Trophoblast cell (in vitro differentiated cells and primary cell): ENCODE data around the gene PDE4D.

ENCODE experiments used
- DNase-seq, 2 donors: peaks; one replicate each; pipeline ENCODE4 v3.0.0-alpha.2; 2016
- H2AFZ ChIP-seq: 2 replicates; pipeline ENCODE4 v1.6.1; 2013; ENCODE audit warnings: low read length, moderate library complexity, mild to moderate bottlenecking; ENCODE audit not compliant: insufficient read depth, poor library complexity
- H2AK5ac ChIP-seq: 2 replicates; pipeline ENCODE4 v1.6.1; 2013; ENCODE audit warnings: mild to moderate bottlenecking, low read length
- H2BK120ac ChIP-seq: 2 replicates; pipeline ENCODE4 v1.6.1; 2013; ENCODE audit warnings: low read length, mild to moderate bottlenecking, moderate library complexity; ENCODE audit not compliant: insufficient read depth, poor library complexity
- H2BK12ac ChIP-seq: 2 replicates; pipeline ENCODE4 v1.6.1; 2013; ENCODE audit warnings: mild to moderate bottlenecking, low read length, moderate library complexity
- H2BK5ac ChIP-seq: 2 replicates; pipeline ENCODE4 v1.6.1; 2013; ENCODE audit warnings: low read length, low read depth, moderate library complexity, mild to moderate bottlenecking; ENCODE audit not compliant: poor library complexity
- H3K14ac ChIP-seq: 2 replicates; pipeline ENCODE4 v1.6.1; 2013; ENCODE audit warnings: mild to moderate bottlenecking, low read length
- H3K18ac ChIP-seq: 2 replicates; pipeline ENCODE4 v1.6.1; 2013; ENCODE audit warnings: mild to moderate bottlenecking, low read length
- H3K23ac ChIP-seq: 2 replicates; pipeline ENCODE4 v1.6.1; 2013; ENCODE audit warnings: low read length
- H3K27ac ChIP-seq: 2 replicates; pipeline ENCODE4 v1.5.1; 2013; ENCODE audit warnings: low read depth, mild to moderate bottlenecking, inconsistent platforms, low read length, moderate library complexity
- H3K27me3 ChIP-seq: 2 replicates; pipeline ENCODE4 v1.6.1; 2013; ENCODE audit warnings: inconsistent platforms, mild to moderate bottlenecking, low read length, moderate library complexity; ENCODE audit not compliant: insufficient read depth
- H3K36me3 ChIP-seq, 2 experiments: 1 replicate in 1 of 2; 2 replicates in 1 of 2; pipeline ENCODE4 v1.6.1; 2013; ENCODE audit warnings: low read length in 2 of 2, mild to moderate bottlenecking in 2 of 2, moderate library complexity in 1 of 2; ENCODE audit not compliant: insufficient read depth in 2 of 2, control insufficient read depth in 1 of 2
- H3K4ac ChIP-seq: 2 replicates; pipeline ENCODE4 v1.6.1; 2013; ENCODE audit warnings: low read depth, mild to moderate bottlenecking, low read length, moderate library complexity
- H3K4me1 ChIP-seq, 2 experiments: 1 replicate in 1 of 2; 2 replicates in 1 of 2; pipeline ENCODE4 v1.6.1; 2013; ENCODE audit warnings: low read length in 2 of 2, mild to moderate bottlenecking in 2 of 2, moderate library complexity in 1 of 2; ENCODE audit not compliant: insufficient read depth in 2 of 2, control insufficient read depth in 1 of 2
- H3K4me2 ChIP-seq: 2 replicates; pipeline ENCODE4 v1.6.1; 2013; ENCODE audit warnings: inconsistent platforms, mild to moderate bottlenecking, low read length, moderate library complexity
- H3K4me3 ChIP-seq: 2 replicates; pipeline ENCODE4 v1.5.1; 2013; ENCODE audit warnings: mild to moderate bottlenecking, low read depth, low read length, inconsistent platforms
- H3K79me1 ChIP-seq: one replicate; pipeline ENCODE4 v1.6.1; 2013; ENCODE audit warnings: low read length
- H3K79me2 ChIP-seq: 2 replicates; pipeline ENCODE4 v1.6.1; 2013; ENCODE audit warnings: low read length, mild to moderate bottlenecking; ENCODE audit not compliant: control insufficient read depth, insufficient read depth, poor library complexity
- H3K9ac ChIP-seq: 2 replicates; pipeline ENCODE4 v1.6.1; 2013; ENCODE audit warnings: mild to moderate bottlenecking, low read length
- H3K9me3 ChIP-seq: 2 replicates; pipeline ENCODE4 v1.6.1; 2013; ENCODE audit warnings: low read depth, mild to moderate bottlenecking, control low read depth, inconsistent platforms, low read length; ENCODE audit not compliant: insufficient read depth
- H4K12ac ChIP-seq: 2 replicates; pipeline ENCODE4 v1.6.1; 2013; ENCODE audit warnings: low read depth, mild to moderate bottlenecking, low read length, moderate library complexity
- H4K8ac ChIP-seq: 2 replicates; pipeline ENCODE4 v1.6.1; 2013; ENCODE audit warnings: low read depth, mild to moderate bottlenecking, low read length, moderate library complexity
- H4K91ac ChIP-seq: one replicate; pipeline ENCODE4 v1.6.1; 2013; ENCODE audit warnings: low read depth, mild to moderate bottlenecking, low read length, moderate library complexity
- WGBS: extraction: QIAGEN DNeasy Blood & Tissue Kit; methylation state at CpG from one replicate; pipeline ENCODE4 v1.1.7; 2013; ENCODE audit warnings: missing lambda C conversion rate; ENCODE audit not compliant: insufficient read length, insufficient coverage; ENCODE audit errors: extremely low coverage; 5-methylcytosine and 5-hydroxymethylcytosine counted together

Gene PDE4D

DNA sequence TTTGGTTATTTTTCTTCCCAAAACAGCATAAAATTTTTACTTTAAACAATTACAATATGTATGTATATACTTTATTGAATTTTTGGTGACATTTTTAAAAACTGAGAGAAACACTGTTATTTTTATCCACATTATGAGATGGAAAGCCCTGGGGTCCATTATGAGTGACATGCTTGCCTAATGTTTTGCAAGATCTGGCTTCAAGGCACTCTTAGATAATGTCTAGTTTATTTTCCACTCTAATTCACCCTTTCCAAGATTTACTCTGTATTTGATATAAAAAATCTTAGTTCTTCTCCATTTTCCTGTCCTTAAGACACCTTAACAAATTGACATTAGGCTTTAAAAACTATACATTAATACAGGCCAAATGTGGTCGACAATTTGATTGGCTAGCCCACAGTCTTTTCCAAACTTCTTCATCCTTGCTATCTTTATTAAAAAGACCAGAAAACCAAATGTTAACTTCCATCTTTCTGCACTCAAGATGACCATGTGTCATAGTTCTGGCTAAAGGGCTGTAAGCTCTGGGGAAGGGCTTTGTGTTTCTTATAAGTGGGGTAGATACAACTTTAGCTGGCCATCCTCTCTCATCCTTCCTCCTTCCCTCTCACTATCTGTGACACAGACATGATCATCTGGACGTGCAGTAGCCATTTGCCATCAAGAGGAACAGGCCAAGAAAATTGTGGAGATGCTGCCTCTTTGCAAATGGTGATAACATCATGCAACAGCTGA, 561.1 kb downstream of the PDE4D start:
- H3K9ac ChIP-seq = no peak overlapping the region
- no peak overlapping the region for H3K27ac ChIP-seq
- H4K8ac ChIP-seq = no peak overlapping the region
- H2AFZ ChIP-seq = no peak overlapping the region
- no peak overlapping the region for H3K14ac ChIP-seq
- no CpG with 5 or more reads among the region's 2 CpGs for WGBS
- H3K4ac ChIP-seq = no peak overlapping the region
- H3K9me3 ChIP-seq = no peaks in the 10 kb centered on the region
- no peaks in the 10 kb centered on the region for H3K79me2 ChIP-seq
- H4K91ac ChIP-seq = no peak overlapping the region
- H3K79me1 ChIP-seq = no peaks in the 10 kb centered on the region
- H3K36me3 ChIP-seq = no peaks in the 10 kb centered on the region
- no peak overlapping the region for H3K23ac ChIP-seq
- no peak overlapping the region for H4K12ac ChIP-seq
- H2BK12ac ChIP-seq = no peak overlapping the region
- no peak for DNase-seq
- H3K18ac ChIP-seq = no peak overlapping the region
- H2BK5ac ChIP-seq = no peak overlapping the region
- no peak overlapping the region for H2BK120ac ChIP-seq
- no peak overlapping the region for H3K4me2 ChIP-seq
- no peaks in the 10 kb centered on the region for H3K4me1 ChIP-seq
- H3K27me3 ChIP-seq = no peaks in the 10 kb centered on the region
- no peak overlapping the region for H3K4me3 ChIP-seq
- no peak overlapping the region for H2AK5ac ChIP-seq

DNA sequence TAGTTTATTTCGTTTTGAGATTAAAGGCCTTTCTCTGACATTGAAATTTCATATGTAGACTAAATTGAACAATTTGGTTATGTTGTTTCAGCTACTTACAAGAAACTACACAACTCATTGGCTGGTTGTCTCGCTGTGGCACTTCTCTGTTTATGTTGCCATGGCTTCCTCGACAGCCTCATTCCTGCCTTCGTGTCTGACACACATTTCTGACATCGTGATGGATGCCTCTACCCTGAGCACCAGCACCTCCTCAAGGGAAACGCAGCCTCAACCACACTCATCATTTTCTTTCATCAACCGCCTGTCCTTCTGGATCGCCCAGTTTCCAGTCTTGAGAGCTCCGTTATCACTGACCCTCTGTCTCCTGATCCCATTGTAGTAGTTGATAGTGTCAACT, 562.8 kb downstream of the PDE4D start:
- no CpG with 5 or more reads among the region's 9 CpGs for WGBS
- Histone ChIP-seq H3K23ac (no peak overlapping the region), H3K14ac (no peak overlapping the region), H3K18ac (no peak overlapping the region), H2BK5ac (no peak overlapping the region), H4K8ac (no peak overlapping the region), H3K4me1 (no peaks in the 10 kb centered on the region), H3K27me3 (no peaks in the 10 kb centered on the region), H2AFZ (no peak overlapping the region), H3K4me2 (no peak overlapping the region), H3K9me3 (no peaks in the 10 kb centered on the region), H2AK5ac (no peak overlapping the region), H3K79me1 (no peaks in the 10 kb centered on the region), H3K27ac (no peak overlapping the region), H3K4ac (no peak overlapping the region), H3K36me3 (no peaks in the 10 kb centered on the region), H2BK120ac (no peak overlapping the region), H2BK12ac (no peak overlapping the region), H3K4me3 (no peak overlapping the region), H4K91ac (no peak overlapping the region), H3K9ac (no peak overlapping the region), H4K12ac (no peak overlapping the region), H3K79me2 (no peaks in the 10 kb centered on the region)
- peak; percentile 93 to 98 for DNase-seq

DNA sequence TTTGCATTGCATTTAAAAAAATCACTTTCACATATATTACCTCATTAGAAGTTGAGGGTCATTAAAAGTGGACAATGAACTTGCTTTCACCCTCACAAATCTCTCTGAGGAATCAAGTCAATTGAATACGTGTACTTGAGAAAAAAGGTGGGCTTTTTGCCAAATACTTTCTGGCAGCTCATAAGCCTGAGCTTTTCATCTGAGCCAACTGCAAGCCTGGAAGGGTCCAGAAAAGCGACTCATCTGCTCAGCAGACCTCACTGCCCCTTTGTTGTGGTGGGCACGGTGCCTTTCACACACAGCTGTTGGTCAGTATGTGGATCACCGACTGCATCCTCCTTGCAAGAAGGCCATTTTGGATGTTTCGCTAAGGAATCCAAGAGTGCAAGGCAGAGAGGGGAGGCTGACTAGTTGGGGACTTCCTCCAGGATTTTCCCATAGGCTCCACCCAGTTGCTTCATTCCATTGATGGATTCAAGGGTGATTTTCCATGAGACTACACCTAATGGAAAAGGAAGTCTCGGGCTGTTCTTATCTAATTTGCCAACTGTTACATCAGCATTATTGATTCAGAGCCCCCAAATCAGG, 564.7 kb downstream of the PDE4D start:
- Histone ChIP-seq H3K36me3 (no peaks in the 10 kb centered on the region), H3K4ac (no peak overlapping the region), H3K9me3 (no peaks in the 10 kb centered on the region), H2BK120ac (no peak overlapping the region), H2BK5ac (no peak overlapping the region), H2AFZ (no peak overlapping the region), H3K79me1 (no peaks in the 10 kb centered on the region), H4K91ac (no peak overlapping the region), H4K8ac (no peak overlapping the region), H3K18ac (no peak overlapping the region), H3K27me3 (no peaks in the 10 kb centered on the region), H3K14ac (no peak overlapping the region), H3K27ac (no peak overlapping the region), H2AK5ac (no peak overlapping the region), H3K4me1 (no peaks in the 10 kb centered on the region), H3K23ac (no peak overlapping the region), H2BK12ac (no peak overlapping the region), H4K12ac (no peak overlapping the region), H3K4me2 (no peak overlapping the region), H3K9ac (no peak overlapping the region), H3K79me2 (no peaks in the 10 kb centered on the region), H3K4me3 (no peak overlapping the region)
- no CpG with 5 or more reads among the region's 6 CpGs for WGBS
- DNase-seq = no peak

DNA sequence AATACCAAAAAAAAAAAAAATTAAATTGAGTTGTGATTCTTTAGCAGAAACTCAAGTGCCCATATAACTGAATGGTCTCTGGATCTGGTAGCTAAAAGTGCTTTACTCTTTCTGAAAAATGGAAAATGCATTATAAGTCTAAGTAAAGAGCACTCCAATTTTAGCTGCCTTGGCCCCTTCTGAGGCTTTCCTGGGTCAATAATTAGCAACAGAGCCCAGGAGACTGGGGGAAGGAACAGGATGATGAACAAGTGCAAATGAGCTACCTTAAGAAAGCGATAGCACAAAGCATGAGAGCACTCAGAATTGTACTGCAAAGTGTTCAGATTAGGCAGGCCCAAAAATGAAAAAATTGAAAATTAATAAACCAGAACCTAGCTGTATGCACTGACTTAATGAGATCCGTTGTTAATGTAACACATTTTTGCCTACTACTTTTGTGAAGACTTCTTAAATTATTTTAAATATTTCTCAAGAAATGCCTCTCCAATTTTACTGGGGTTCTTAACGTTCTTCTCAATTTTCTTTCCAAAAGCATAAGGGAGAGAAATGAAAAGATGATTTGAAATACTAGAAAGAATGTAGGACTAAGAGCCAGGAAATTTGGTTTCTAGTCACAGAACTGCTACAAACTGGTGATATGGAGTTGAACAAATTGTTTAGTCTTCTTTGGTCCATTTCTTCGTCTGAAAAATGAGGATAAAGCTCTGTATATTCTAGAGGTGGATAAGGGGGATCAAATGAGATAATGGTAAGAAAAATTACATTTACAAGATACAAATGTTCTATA, 566.1 kb downstream of the PDE4D start:
- no peak overlapping the region for H3K4me3 ChIP-seq
- H3K9me3 ChIP-seq = no peaks in the 10 kb centered on the region
- DNase-seq = peak in 1 of 2 donors; percentile 6
- no peaks in the 10 kb centered on the region for H3K4me1 ChIP-seq
- H4K91ac ChIP-seq = no peak overlapping the region
- H3K14ac ChIP-seq = no peak overlapping the region
- H3K79me1 ChIP-seq = no peaks in the 10 kb centered on the region
- H2AFZ ChIP-seq = no peak overlapping the region
- WGBS = no CpG with 5 or more reads among the region's 4 CpGs
- no peak overlapping the region for H3K9ac ChIP-seq
- no peak overlapping the region for H4K8ac ChIP-seq
- no peak overlapping the region for H2AK5ac ChIP-seq
- H3K18ac ChIP-seq = no peak overlapping the region
- H3K79me2 ChIP-seq = no peaks in the 10 kb centered on the region
- H3K27ac ChIP-seq = no peak overlapping the region
- no peaks in the 10 kb centered on the region for H3K36me3 ChIP-seq
- no peak overlapping the region for H2BK5ac ChIP-seq
- no peak overlapping the region for H2BK120ac ChIP-seq
- no peak overlapping the region for H4K12ac ChIP-seq
- H3K4ac ChIP-seq = no peak overlapping the region
- H3K23ac ChIP-seq = no peak overlapping the region
- H3K27me3 ChIP-seq = no peaks in the 10 kb centered on the region
- no peak overlapping the region for H3K4me2 ChIP-seq
- H2BK12ac ChIP-seq = no peak overlapping the region
